ENCODE results near the gene SRPK2. TPM values are rescaled to one million over a fixed set of nuclear protein-coding genes. Genes with fewer than 3 reads are reported as not detected.
A peak's percentile ranks its signal among the peaks of the same experiment; 100 is the strongest.
"Not testable (repeated sequence)": the region's sequence is repeated elsewhere in the genome, so short reads cannot be mapped to it uniquely, and the experiment has no call there.

Gene SRPK2
- total RNA-seq, 4 donors from 2014 or later: 21.5 to 35.1 (median 29.2) TPM

- Histone ChIP-seq H3K9me3 (no peaks in the 10 kb centered on the region), H3K27ac (no peak overlapping the region), H3K4me3 (no peak overlapping the region), H3K27me3 (no peaks in the 10 kb centered on the region), H3K36me3 (no peaks in the 10 kb centered on the region), H3K4me1 (peaks cover 0 to 10% (median 0%) of the 10 kb centered on the region in 3 donors)
- 37 to 61% methylated on average over 3 of the region's 5 CpGs for WGBS, 2 donors
- intact Hi-C loops (cut with DNase I): no loop called here
- no peak for DNase-seq
- TF ChIP-seq POLR2A (IDR thresholded peaks at IDR 0.05) (no peak), CTCF (IDR thresholded peaks at IDR 0.05) (no peak)
Measured at GRCh38 chr7:105238198-105238765, 150.4 kb downstream of the SRPK2 start.

DNA sequence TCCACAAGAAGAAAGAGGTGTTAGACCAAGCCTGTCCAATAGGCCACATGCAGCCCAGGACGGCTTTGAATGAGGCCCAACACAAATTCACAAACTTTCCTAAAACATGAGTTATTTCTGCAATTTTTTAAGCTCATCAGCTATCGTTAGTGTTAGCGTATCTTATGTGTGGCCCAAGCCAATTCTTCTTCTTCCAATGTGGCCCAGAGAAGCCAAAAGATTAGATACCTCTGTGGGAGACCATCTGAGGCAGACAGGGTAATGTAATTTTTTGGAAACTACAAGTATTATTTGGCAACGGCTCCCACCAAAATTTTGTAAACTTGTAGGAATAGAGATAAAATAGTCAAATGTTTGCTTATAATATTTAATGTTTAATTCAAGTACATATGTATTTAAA lies 153.8 kb downstream of the SRPK2 start:
- H3K4me3 ChIP-seq: no peak overlapping the region
- peaks cover 0 to 15% (median 0%) of the 10 kb centered on the region in 3 donors for H3K4me1 ChIP-seq
- no peak overlapping the region for H3K27ac ChIP-seq
- H3K27me3 ChIP-seq: no peaks in the 10 kb centered on the region
- intact Hi-C loops (cut with DNase I): no loop called here
- peaks cover 0 to 5% (median 0%) of the 10 kb centered on the region in 3 donors for H3K36me3 ChIP-seq
- WGBS, 2 donors: 87 to 88% methylated on average over 4 of the region's 4 CpGs
- TF ChIP-seq POLR2A (IDR thresholded peaks at IDR 0.05): no peak
- TF ChIP-seq CTCF (IDR thresholded peaks at IDR 0.05): no peak
- no peaks in the 10 kb centered on the region for H3K9me3 ChIP-seq
- DNase-seq: no peak

GRCh38 chr7:105232829-105233291 lies 155.9 kb downstream of the SRPK2 start:
- peaks cover 0 to 27% (median 0%) of the 10 kb centered on the region in 3 donors for H3K4me1 ChIP-seq
- intact Hi-C loops (cut with DNase I); H3K36me3 ChIP-seq; H3K27ac ChIP-seq; DNase-seq; H3K27me3 ChIP-seq; H3K9me3 ChIP-seq; H3K4me3 ChIP-seq: not testable (repeated sequence)
- 91 to 93% methylated on average over 6 of the region's 6 CpGs for WGBS, 2 donors

- DNase-seq: no peak
- 30 to 39% methylated on average over 3 of the region's 3 CpGs for WGBS, 2 donors
Measured at GRCh38 chr7:105230486-105230885, 158.2 kb downstream of the SRPK2 start.

DNA sequence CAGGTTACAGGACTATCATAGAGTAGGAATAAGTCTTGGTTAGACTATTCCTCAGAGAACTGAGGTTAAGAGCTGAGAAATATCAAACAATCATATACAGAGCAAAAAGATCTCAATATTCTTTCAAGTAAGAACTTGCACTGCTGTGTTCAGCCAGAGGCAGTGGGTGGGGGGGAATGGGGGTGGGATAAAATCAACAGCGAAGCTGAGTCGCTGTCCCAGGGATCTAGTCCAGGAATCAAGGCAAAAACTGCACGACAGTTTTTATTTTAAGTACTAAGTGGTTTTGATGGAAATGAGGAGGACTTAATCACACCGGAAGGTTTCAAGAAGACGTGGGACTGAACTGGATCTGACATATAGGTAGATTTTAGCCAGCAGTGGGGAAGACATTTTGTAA lies 159.1 kb downstream of the SRPK2 start:
- 46 to 51% methylated on average over 5 of the region's 5 CpGs for WGBS, 2 donors
- DNase-seq: no peak
- no peak for TF ChIP-seq CTCF (IDR thresholded peaks at IDR 0.05)
- no peak for TF ChIP-seq POLR2A (IDR thresholded peaks at IDR 0.05)
- peaks cover 0 to 5% (median 0%) of the 10 kb centered on the region in 3 donors for H3K36me3 ChIP-seq
- H3K4me3 ChIP-seq: no peak overlapping the region
- H3K4me1 ChIP-seq: peaks cover 0 to 29% (median 4%) of the 10 kb centered on the region in 3 donors
- H3K27me3 ChIP-seq: no peaks in the 10 kb centered on the region
- peak overlapping the region in 3 of 4 donors; percentile 13 to 27 (median 16) for H3K27ac ChIP-seq
- intact Hi-C loops (cut with DNase I): no loop called here
- H3K9me3 ChIP-seq: no peaks in the 10 kb centered on the region

More at GRCh38 chr7:105230486-105230885, 158.2 kb downstream of the SRPK2 start:
- Histone ChIP-seq H3K36me3 (peaks cover 0 to 5% (median 0%) of the 10 kb centered on the region in 3 donors), H3K27me3 (no peaks in the 10 kb centered on the region), H3K9me3 (no peaks in the 10 kb centered on the region), H3K4me3 (no peak overlapping the region), H3K4me1 (peaks cover 0 to 20% (median 0%) of the 10 kb centered on the region in 3 donors), H3K27ac (peak overlapping the region in 2 of 4 donors; percentile 13 to 16)
- no peak for TF ChIP-seq CTCF (IDR thresholded peaks at IDR 0.05)
- TF ChIP-seq POLR2A (IDR thresholded peaks at IDR 0.05): no peak
- intact Hi-C loops (cut with DNase I): no loop called here
